ENCODE measurements around the gene BNIP3. TPM values are rescaled to one million over a fixed set of nuclear protein-coding genes. Genes with fewer than 3 reads are reported as not detected.

BNIP3 gene
- total and polyA plus RNA-seq, 2 of the 13 experiments (the other 11 are each of a cell fraction or from before 2014, with no cell fraction given), result 73.7 to 223 TPM

GRCh38 chr10:132023092-132023811, 41.5 kb upstream of the BNIP3 start (continued):
- TF ChIP-seq SNAPC4 (CRISPR knock-in tag; IDR thresholded peaks at IDR 0.05) (no peak), ZNF333 (CRISPR knock-in tag; IDR thresholded peaks at IDR 0.05; ENCODE audit: borderline replicate concordance) (no peak), RERE (CRISPR knock-in tag; IDR thresholded peaks at IDR 0.05; ENCODE audit: low read depth) (no peak), ATF2 (CRISPR knock-in tag; IDR thresholded peaks at IDR 0.05) (no peak), NR2C2 (CRISPR knock-in tag; IDR thresholded peaks at IDR 0.05; ENCODE audit: borderline replicate concordance) (no peak), ZNF430 (CRISPR knock-in tag; IDR thresholded peaks at IDR 0.05) (no peak), ZNF672 (CRISPR knock-in tag; IDR thresholded peaks at IDR 0.05) (no peak), ZNF432 (CRISPR knock-in tag; IDR thresholded peaks at IDR 0.05; ENCODE audit: borderline replicate concordance) (no peak), CEBPG (CRISPR knock-in tag; IDR thresholded peaks at IDR 0.05) (0 out of 2 replicates have a peak, but pooled peaks have one; percentile 22), ETV6 (CRISPR knock-in tag; conservative IDR thresholded peaks at IDR 0.05) (no peak), IRX3 (CRISPR knock-in tag; IDR thresholded peaks at IDR 0.05; ENCODE audit: borderline replicate concordance, low read depth) (no peak), SIX4 (CRISPR knock-in tag; IDR thresholded peaks at IDR 0.05) (no peak)
- TF ChIP-seq, protein P1, sequence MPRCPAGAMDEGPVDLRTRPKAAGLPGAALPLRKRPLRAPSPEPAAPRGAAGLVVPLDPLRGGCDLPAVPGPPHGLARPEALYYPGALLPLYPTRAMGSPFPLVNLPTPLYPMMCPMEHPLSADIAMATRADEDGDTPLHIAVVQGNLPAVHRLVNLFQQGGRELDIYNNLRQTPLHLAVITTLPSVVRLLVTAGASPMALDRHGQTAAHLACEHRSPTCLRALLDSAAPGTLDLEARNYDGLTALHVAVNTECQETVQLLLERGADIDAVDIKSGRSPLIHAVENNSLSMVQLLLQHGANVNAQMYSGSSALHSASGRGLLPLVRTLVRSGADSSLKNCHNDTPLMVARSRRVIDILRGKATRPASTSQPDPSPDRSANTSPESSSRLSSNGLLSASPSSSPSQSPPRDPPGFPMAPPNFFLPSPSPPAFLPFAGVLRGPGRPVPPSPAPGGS (CRISPR knock-in tag; IDR thresholded peaks at IDR 0.05), result 0 out of 2 replicates have a peak, but pooled peaks have one; percentile 18

Measured in HepG2 (cell line).